HEK293 (cell line): ENCODE measurements around the gene CACTIN.
"Not testable (repeated sequence)": the region's sequence is repeated elsewhere in the genome, so short reads cannot be mapped to it uniquely, and the experiment has no call there.

Experiments used
- CTCF ChIA-PET: fragments of 350-600 bp; formaldehyde crosslinking; extraction: SDS; loops from one replicate; lab custom pipeline; 2021; ENCODE audit warnings: antibody characterized with exemption; lab: Yijun Ruan, JAX
- POLR2A ChIA-PET: fragments of 300-600 bp; formaldehyde crosslinking; extraction: SDS; loops from one replicate; lab custom pipeline; 2020; ENCODE audit warnings: antibody characterized with exemption, inconsistent platforms; lab: Yijun Ruan, JAX
- H3K27ac ChIP-seq: fragments of 200-500 bp; sonication (Bioruptor generic); 2 replicates; pipeline ENCODE4 v1.5.1; 2014; ENCODE audit warnings: low read depth, low read length, control low read depth, inconsistent platforms; ENCODE audit errors: extremely low read depth
- H3K36me3 ChIP-seq, 2 experiments: fragments of 200-500 bp in 1 of 2; sonication (Bioruptor generic) in 1 of 2; 1 replicate in 1 of 2; 2 replicates in 1 of 2; pipeline ENCODE4 v1.5.1; 2014 to 2017; ENCODE audit warnings: inconsistent platforms in 2 of 2, low read length in 2 of 2; ENCODE audit not compliant: control insufficient read depth in 2 of 2, insufficient read depth in 1 of 2
- H3K4me1 ChIP-seq: fragments of 200-500 bp; sonication (Bioruptor generic); 2 replicates; pipeline ENCODE4 v1.5.1; 2014; ENCODE audit warnings: mild to moderate bottlenecking, low read length, inconsistent platforms; ENCODE audit not compliant: control insufficient read depth, insufficient read depth
- H3K4me3 ChIP-seq: 2 replicates; pipeline ENCODE4 v1.5.1; 2011; ENCODE audit warnings: low read depth, mild to moderate bottlenecking, control low read depth, low read length, moderate library complexity
- H3K9me3 ChIP-seq: fragments of 200-500 bp; sonication (Bioruptor generic); 2 replicates; pipeline ENCODE4 v1.5.1; 2014; ENCODE audit warnings: low read depth, low read length, inconsistent platforms; ENCODE audit not compliant: control insufficient read depth, insufficient read depth
- GLI2 ChIP-seq: fragments of 450-650 bp; formaldehyde crosslinking; IDR thresholded peaks from 2 replicates; pipeline ENCODE4; 2017; ENCODE audit warnings: missing biosample characterization, missing genetic modification characterization, low read depth, borderline replicate concordance
- GLIS1 ChIP-seq: fragments of 450-650 bp; formaldehyde crosslinking; IDR thresholded peaks from 2 replicates; pipeline ENCODE4 v1.5.1; 2016; ENCODE audit warnings: missing biosample characterization, missing genetic modification characterization
- GLIS2 ChIP-seq: fragments of 450-650 bp; formaldehyde crosslinking; IDR thresholded peaks from 2 replicates; pipeline ENCODE4 v1.5.1; 2016; ENCODE audit warnings: missing biosample characterization, missing genetic modification characterization
- ZIC2 ChIP-seq: fragments of 450-650 bp; formaldehyde crosslinking; IDR thresholded peaks from 2 replicates; pipeline ENCODE4 v1.5.1; 2016; ENCODE audit warnings: missing biosample characterization, missing genetic modification characterization
- ZNF121 ChIP-seq: fragments of 450-650 bp; formaldehyde crosslinking; IDR thresholded peaks from 2 replicates; pipeline ENCODE4 v1.5.1; 2016; ENCODE audit warnings: missing biosample characterization, missing genetic modification characterization
- ZNF423 ChIP-seq: fragments of 450-650 bp; formaldehyde crosslinking; IDR thresholded peaks from 2 replicates; pipeline ENCODE4 v1.5.1; 2016; ENCODE audit warnings: missing biosample characterization, missing genetic modification characterization
- ZNF626 ChIP-seq: fragments of 450-650 bp; sonication (Bioruptor Pico); formaldehyde crosslinking; IDR thresholded peaks from 2 replicates; pipeline ENCODE4 v1.5.1; 2018; ENCODE audit warnings: missing biosample characterization, missing genetic modification characterization, inconsistent platforms
- TF ChIP-seq, protein P1 (sequence below): fragments of 450-650 bp; formaldehyde crosslinking; IDR thresholded peaks from 2 replicates; pipeline ENCODE4 v1.5.1; 2017; ENCODE audit warnings: missing biosample characterization, missing genetic modification characterization

CACTIN gene

DNA sequence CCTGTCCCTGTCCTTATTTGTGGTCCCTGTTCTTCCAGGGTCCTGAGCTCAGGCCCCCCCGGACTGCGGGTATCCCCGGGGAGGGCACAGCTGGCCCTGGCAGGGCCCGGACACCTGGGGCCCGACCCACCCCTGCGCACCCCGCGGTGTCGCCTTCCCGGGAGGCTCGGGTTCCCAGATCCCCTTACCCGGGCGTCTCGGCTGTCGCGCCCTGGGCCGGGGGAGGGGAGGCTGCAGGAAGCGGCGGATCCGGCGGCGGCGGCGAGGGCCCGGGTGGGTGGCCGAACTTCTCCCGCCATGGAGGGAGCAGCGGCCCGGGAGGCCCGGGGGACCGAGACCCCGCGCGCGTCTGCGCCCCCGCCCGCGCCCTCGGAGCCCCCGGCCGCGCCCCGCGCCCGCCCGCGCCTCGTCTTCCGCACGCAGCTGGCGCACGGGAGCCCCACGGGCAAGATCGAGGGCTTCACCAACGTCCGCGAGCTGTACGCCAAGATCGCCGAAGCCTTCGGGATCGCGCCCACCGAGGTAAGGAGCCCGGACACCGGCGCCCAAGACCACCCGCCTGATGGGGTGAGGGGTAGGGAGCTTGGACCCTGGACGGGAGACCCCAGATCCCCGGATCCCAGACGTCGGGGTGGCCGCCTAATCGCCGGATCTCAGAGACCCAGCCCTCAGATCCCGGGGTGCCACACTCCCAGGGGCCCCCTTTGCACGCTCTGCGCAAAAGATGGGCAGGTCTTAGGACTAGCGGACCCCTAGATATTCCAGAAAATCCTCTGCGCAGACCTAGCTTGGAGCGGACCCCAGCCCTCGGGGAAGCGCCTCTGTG, 41.1 kb downstream of the CACTIN start, which contains the start of gene GIPC3:
TSS of gene GIPC3 (plus strand) at position 178 of the 826 bp plus-strand sequence. CDS start at position 298, 120 bp downstream.
- no peaks in the 10 kb centered on the region for H3K36me3 ChIP-seq
- ChIA-PET CTCF (interaction anchor here (0.7 to 1.8 kb wide), 7 partner anchors 10 to 200 kb away, joined by 3 to 6 read pairs (median 3); no protein-coding TSS in a partner anchor), POLR2A (interaction anchor here (2.2 kb wide), 1 partner anchor 12 kb away, joined by 13 read pairs; no protein-coding TSS in a partner anchor)
- TF ChIP-seq GLIS1 (tag by site-specific recombination) (peak; percentile 70), ZNF423 (tag by site-specific recombination) (0 out of 2 replicates have a peak, but pooled peaks have one; percentile 32), GLIS2 (tag by site-specific recombination) (0 out of 2 replicates have a peak, but pooled peaks have one; percentile 17), ZIC2 (peak; percentile 20; the same call in 1 of the 2 replicates), GLI2 (no peak)
- no peaks in the 10 kb centered on the region for H3K4me1 ChIP-seq
- H3K4me3 ChIP-seq = no peak within 1 kb of the TSS
- no peak within 1 kb of the TSS for H3K27ac ChIP-seq
- no peaks in the 10 kb centered on the region for H3K9me3 ChIP-seq

DNA sequence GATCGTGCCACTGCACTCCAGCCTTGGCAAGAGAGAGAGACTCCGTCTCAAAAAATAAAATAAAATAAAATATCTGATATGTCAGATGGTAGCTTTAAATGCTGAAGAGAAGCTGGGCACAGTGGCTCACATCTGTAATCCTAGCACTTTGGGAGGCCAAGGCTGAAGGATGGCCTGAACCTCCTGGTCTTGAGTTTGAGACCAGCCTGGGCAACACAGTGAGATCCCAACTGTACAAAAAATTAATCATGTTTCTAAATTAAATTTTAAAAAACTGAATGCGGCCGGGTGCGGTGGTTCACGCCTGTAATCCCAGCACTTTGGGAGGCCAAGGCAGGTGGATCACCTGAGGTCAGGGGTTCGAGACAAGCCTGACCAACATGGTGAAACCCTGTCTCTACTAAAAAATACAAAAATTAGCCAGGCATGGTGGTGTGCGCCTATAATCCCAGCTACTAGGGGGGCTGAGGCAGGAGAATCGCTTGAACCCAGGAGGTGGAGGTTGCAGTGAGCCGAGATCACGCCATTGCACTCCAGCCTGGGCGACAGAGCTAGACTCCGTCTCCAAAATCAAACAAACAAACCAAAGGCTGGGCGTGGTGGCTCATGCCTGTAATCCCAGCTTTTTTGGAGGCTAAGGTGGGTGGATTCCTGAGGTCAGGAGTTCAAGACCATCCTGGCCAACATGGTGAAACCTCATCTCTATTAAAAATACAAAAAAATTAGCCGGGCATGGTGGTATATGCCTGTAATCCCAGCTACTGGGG, 42.4 kb downstream of the CACTIN start:
- H3K4me3 ChIP-seq, H3K9me3 ChIP-seq, H3K36me3 ChIP-seq, H3K27ac ChIP-seq, H3K4me1 ChIP-seq: not testable (repeated sequence)
- ChIA-PET CTCF (interaction anchor here (0.5 to 1.8 kb wide), 5 partner anchors 8 to 39 kb away, joined by 3 to 5 read pairs (median 3); no protein-coding TSS in a partner anchor), POLR2A (interaction anchor here (2.2 kb wide), 1 partner anchor 10 kb away, joined by 13 read pairs; no protein-coding TSS in a partner anchor)
- peak; percentile 65; the same call in 1 of the 2 replicates for TF ChIP-seq ZNF121

DNA sequence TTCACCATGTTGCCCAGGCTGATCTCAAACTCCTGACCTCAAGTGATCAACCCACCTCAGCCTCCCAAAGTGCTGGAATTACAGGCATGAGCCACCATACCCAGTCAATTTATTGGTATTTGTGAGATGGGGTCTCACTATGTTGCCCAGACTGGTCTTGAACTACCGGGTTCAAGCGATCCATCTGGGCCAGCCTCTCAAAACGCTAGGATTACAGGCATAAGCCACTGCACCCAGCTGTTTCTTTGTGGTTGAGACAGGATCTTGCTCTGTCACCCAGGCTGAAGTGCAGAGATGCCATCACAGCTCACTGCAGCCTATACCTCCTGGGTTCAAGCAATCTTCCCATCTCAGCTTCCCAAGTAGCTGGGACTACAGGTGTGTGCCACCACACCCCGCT, 44.8 kb downstream of the CACTIN start:
- peak; percentile 60; the same call in 1 of the 2 replicates for TF ChIP-seq ZNF121
- H3K4me3 ChIP-seq, H3K9me3 ChIP-seq, H3K36me3 ChIP-seq, H3K4me1 ChIP-seq, H3K27ac ChIP-seq: not testable (repeated sequence)
- ChIA-PET CTCF (interaction anchor here (0.9 kb wide), 1 partner anchor 27 kb away, joined by 3 read pairs; no protein-coding TSS in a partner anchor), POLR2A (interaction anchor here (0.6 to 1.3 kb wide), 3 partner anchors 11 to 30 kb away, joined by 3 to 4 read pairs (median 3); no protein-coding TSS in a partner anchor)

DNA sequence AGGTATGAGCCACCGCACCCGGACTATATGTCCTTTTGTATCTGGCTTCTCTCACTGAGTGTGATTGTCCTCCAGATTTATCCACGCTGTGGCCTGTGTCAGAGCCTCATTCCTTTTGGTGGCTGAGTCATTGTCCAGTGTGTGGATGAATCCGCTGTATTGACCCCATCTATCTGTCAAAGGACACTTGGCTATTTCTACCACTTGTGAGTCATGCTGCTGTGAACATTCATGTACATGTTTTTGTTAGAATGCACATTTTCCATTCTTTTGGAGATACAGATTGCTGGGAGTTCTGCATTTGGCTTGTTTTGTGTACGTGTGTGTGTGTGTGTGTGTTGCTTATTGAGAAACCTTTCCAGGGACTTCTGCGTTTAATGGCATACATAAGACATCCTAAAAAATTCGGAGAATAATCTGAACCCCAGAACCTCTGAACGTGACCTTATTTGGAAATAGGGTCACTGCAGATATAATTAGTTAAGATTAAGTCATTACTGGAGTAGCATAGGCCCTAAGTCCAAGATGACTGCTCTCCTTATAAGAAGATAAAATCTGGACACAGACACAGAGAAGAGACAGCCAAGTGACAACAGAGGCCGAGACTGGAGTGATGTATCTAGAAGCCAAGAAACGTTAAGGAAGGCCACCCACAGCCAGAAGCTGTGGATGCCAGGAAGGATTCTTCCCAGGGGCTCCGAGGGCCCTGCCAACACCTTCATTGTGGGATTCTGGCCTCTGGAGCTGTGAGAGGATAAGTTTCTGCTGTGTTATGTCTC, 46.2 kb downstream of the CACTIN start:
- Histone ChIP-seq H3K27ac (no peak overlapping the region), H3K4me1 (no peaks in the 10 kb centered on the region), H3K36me3 (peaks cover 5 to 13% of the 10 kb centered on the region in 2 experiments; a peak in 2 of 3 replicates), H3K9me3 (no peaks in the 10 kb centered on the region), H3K4me3 (no peak overlapping the region)
- CTCF ChIA-PET = interaction anchor here (0.7 kb wide), 1 partner anchor 188 kb away, joined by 3 read pairs; no protein-coding TSS in a partner anchor
- no peak for TF ChIP-seq ZNF626 (tag by site-specific recombination)
- TF ChIP-seq, protein P1, sequence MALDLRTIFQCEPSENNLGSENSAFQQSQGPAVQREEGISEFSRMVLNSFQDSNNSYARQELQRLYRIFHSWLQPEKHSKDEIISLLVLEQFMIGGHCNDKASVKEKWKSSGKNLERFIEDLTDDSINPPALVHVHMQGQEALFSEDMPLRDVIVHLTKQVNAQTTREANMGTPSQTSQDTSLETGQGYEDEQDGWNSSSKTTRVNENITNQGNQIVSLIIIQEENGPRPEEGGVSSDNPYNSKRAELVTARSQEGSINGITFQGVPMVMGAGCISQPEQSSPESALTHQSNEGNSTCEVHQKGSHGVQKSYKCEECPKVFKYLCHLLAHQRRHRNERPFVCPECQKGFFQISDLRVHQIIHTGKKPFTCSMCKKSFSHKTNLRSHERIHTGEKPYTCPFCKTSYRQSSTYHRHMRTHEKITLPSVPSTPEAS (tag by site-specific recombination) = peak; percentile 33; the same call in 1 of the 2 replicates
- POLR2A ChIA-PET = interaction anchor here (0.7 kb wide), 1 partner anchor 47 kb away, joined by 5 read pairs; no protein-coding TSS in a partner anchor
